Lower lobe of right lung (tissue), 2 donors: Measurements from ENCODE around the gene NME4. TPM values are rescaled to one million over a fixed set of nuclear protein-coding genes. Genes with fewer than 3 reads are reported as not detected.
"Not testable (repeated sequence)": the region's sequence is repeated elsewhere in the genome, so short reads cannot be mapped to it uniquely, and the experiment has no call there.

ENCODE experiments used
- ATAC-seq, 2 donors: fragments of 200-7000 bp; cut with Tn5 transposase; one replicate each; pipeline ENCODE4 v1.9.1; 2020 to 2022; ENCODE audit warnings: mild to moderate bottlenecking in 2 of 2, moderate library complexity in 2 of 2
- DNase-seq: peaks from one replicate; pipeline ENCODE4 v3.0.0-alpha.2; 2020
- H3K27ac ChIP-seq: fragments of 200-600 bp; one replicate; pipeline ENCODE4 v1.8.0; 2022
- H3K27me3 ChIP-seq: fragments of 200-600 bp; one replicate; pipeline ENCODE4 v1.8.0; 2022; ENCODE audit warnings: low read depth
- H3K36me3 ChIP-seq: fragments of 200-600 bp; one replicate; pipeline ENCODE4 v1.8.0; 2022; ENCODE audit warnings: mild to moderate bottlenecking
- H3K4me1 ChIP-seq: fragments of 200-600 bp; one replicate; pipeline ENCODE4 v1.8.0; 2022
- H3K4me3 ChIP-seq: fragments of 200-600 bp; one replicate; pipeline ENCODE4 v1.8.0; 2022; ENCODE audit warnings: mild to moderate bottlenecking
- H3K9me3 ChIP-seq: fragments of 200-600 bp; one replicate; pipeline ENCODE4 v1.8.0; 2022
- CTCF ChIP-seq: fragments of 200-600 bp; IDR thresholded peaks from one replicate; pipeline ENCODE4 v1.8.0; 2022; ENCODE audit warnings: antibody characterized with exemption, mild to moderate bottlenecking
- intact Hi-C: fragments of 100-400 bp; cut with DNase I; formaldehyde crosslinking; loops from one replicate; pipeline ENCODE4 v1.11.0; 2022
- total RNA-seq: library from RNA; stranded (reverse); fragmentation: NEBNext Ultra II Directional; extraction: Animal tissue kit (Norgen Biotek cat#: 25700); gene quantifications from one replicate; pipeline ENCODE4 v1.2.1, GENCODE V29; 2021
- donor health status: DM: no; HTN: yes; CAD: no; lungs with severe emphysema.

The NME4 gene
- total RNA-seq, 1 donor from 2014 or later, result 42.3 TPM

- Histone ChIP-seq H3K27ac (no peak overlapping the region), H3K27me3 (no peaks in the 10 kb centered on the region), H3K9me3 (no peaks in the 10 kb centered on the region), H3K36me3 (peaks cover 58% of the 10 kb centered on the region), H3K4me3 (no peak overlapping the region), H3K4me1 (peaks cover 24% of the 10 kb centered on the region)
- intact Hi-C loops, result no loop called here
- DNase-seq (no peak), ATAC-seq (no peak)
- TF ChIP-seq CTCF, result no peak
Observed at GRCh38 chr16:375212-375611, 21.8 kb upstream of the NME4 start.

- peaks cover 28% of the 10 kb centered on the region for H3K4me1 ChIP-seq
- H3K9me3 ChIP-seq, result no peaks in the 10 kb centered on the region
- no peak for DNase-seq
- ATAC-seq, result no peak
- peaks cover 58% of the 10 kb centered on the region for H3K36me3 ChIP-seq
- TF ChIP-seq CTCF, result no peak
- intact Hi-C loops, result no loop called here
- H3K27ac ChIP-seq, result no peak overlapping the region
- H3K27me3 ChIP-seq, result no peaks in the 10 kb centered on the region
- no peak overlapping the region for H3K4me3 ChIP-seq
Observed at GRCh38 chr16:375927-376816, 20.8 kb upstream of the NME4 start.

GRCh38 chr16:376817-377418 is 20.1 kb upstream of the NME4 start:
- ATAC-seq, result no peak
- intact Hi-C loops, result no loop called here
- H3K27me3 ChIP-seq, result no peaks in the 10 kb centered on the region

GRCh38 chr16:377419-377951 is 19.5 kb upstream of the NME4 start:
- no peaks in the 10 kb centered on the region for H3K27me3 ChIP-seq
- TF ChIP-seq CTCF, result no peak
- H3K4me3 ChIP-seq, result no peak overlapping the region
- peaks cover 30% of the 10 kb centered on the region for H3K4me1 ChIP-seq
- DNase-seq (peak; percentile 47), ATAC-seq (no peak)
- no peak overlapping the region for H3K27ac ChIP-seq
- intact Hi-C loops, result no loop called here
- no peaks in the 10 kb centered on the region for H3K9me3 ChIP-seq
- H3K36me3 ChIP-seq, result peaks cover 47% of the 10 kb centered on the region

More at GRCh38 chr16:376817-377418, 20.1 kb upstream of the NME4 start:
- H3K4me3 ChIP-seq, result no peak overlapping the region
- no peak for DNase-seq
- no peaks in the 10 kb centered on the region for H3K9me3 ChIP-seq
- no peak overlapping the region for H3K27ac ChIP-seq
- no peak for TF ChIP-seq CTCF
- H3K4me1 ChIP-seq, result peaks cover 27% of the 10 kb centered on the region
- H3K36me3 ChIP-seq, result peaks cover 53% of the 10 kb centered on the region

- H3K27ac ChIP-seq, H3K9me3 ChIP-seq, DNase-seq, intact Hi-C loops, ATAC-seq, H3K4me3 ChIP-seq, H3K27me3 ChIP-seq: not testable (repeated sequence)
- Histone ChIP-seq H3K36me3 (peaks cover 42% of the 10 kb centered on the region), H3K4me1 (peaks cover 38% of the 10 kb centered on the region)
Observed at GRCh38 chr16:378113-378820, 18.7 kb upstream of the NME4 start.
